NOMO-1 treated with DMSO at 0.1 percent for 48 hours (cell line): ENCODE results near the gene MED17.

Experiments
- DNase-seq: peaks from one replicate; lab custom pipeline; 2025; ENCODE audit not compliant: unreplicated experiment; lab: John Stamatoyannopoulos, UW

The MED17 gene

GRCh38 chr11:93814966-93815633, 31.0 kb downstream of the MED17 start:
- DNase-seq = no peak

- DNase-seq = no peak
These were observed 33.6 kb downstream of the MED17 start for GRCh38 chr11:93817426-93818348.

- DNase-seq = no peak
These were observed 36.0 kb downstream of the MED17 start for GRCh38 chr11:93819966-93820695.

- DNase-seq = no peak
These were observed 36.8 kb downstream of the MED17 start for GRCh38 chr11:93820847-93821246.

GRCh38 chr11:93821617-93822016, 37.5 kb downstream of the MED17 start:
- DNase-seq = no peak

- DNase-seq = no peak
These were observed 38.3 kb downstream of the MED17 start for GRCh38 chr11:93822359-93822758.

GRCh38 chr11:93823210-93823609, 39.1 kb downstream of the MED17 start:
- DNase-seq = no peak

- no peak for DNase-seq
These were observed 43.3 kb downstream of the MED17 start for GRCh38 chr11:93827363-93827762.

- DNase-seq = no peak
These were observed 45.5 kb downstream of the MED17 start for GRCh38 chr11:93829598-93829997.

- DNase-seq = no peak
These were observed 47.5 kb downstream of the MED17 start for GRCh38 chr11:93831343-93832127.

GRCh38 chr11:93832780-93833179, 48.7 kb downstream of the MED17 start:
- DNase-seq = no peak

GRCh38 chr11:93838967-93839366, 54.9 kb downstream of the MED17 start:
- no peak for DNase-seq

- no peak for DNase-seq
These were observed 56.1 kb downstream of the MED17 start for GRCh38 chr11:93840180-93840579.

GRCh38 chr11:93840981-93841380, 56.9 kb downstream of the MED17 start:
- DNase-seq = no peak

- no peak for DNase-seq
These were observed 57.4 kb downstream of the MED17 start for GRCh38 chr11:93841446-93841845.

- no peak for DNase-seq
These were observed 58.0 kb downstream of the MED17 start for GRCh38 chr11:93842034-93842433.

GRCh38 chr11:93842461-93842860, 58.4 kb downstream of the MED17 start:
- no peak for DNase-seq

GRCh38 chr11:93843906-93844305, 59.8 kb downstream of the MED17 start:
- no peak for DNase-seq

GRCh38 chr11:93844568-93844967, 60.5 kb downstream of the MED17 start:
- no peak for DNase-seq

GRCh38 chr11:93845181-93846092, 61.4 kb downstream of the MED17 start:
- no peak for DNase-seq
